H7 (cell line): ENCODE results near the gene STX18. TPM values are rescaled to one million over a fixed set of nuclear protein-coding genes. Genes with fewer than 3 reads are reported as not detected.
"Not testable (repeated sequence)": the region's sequence is repeated elsewhere in the genome, so short reads cannot be mapped to it uniquely, and the experiment has no call there.

Experiments
- DNase-seq: peaks from one replicate; pipeline ENCODE4 v3.0.0; 2012
- H3K27me3 ChIP-seq: 2 replicates; pipeline ENCODE4 v1.6.0; 2011; ENCODE audit warnings: mild to moderate bottlenecking, low read length; ENCODE audit not compliant: control insufficient read depth, insufficient read depth
- H3K36me3 ChIP-seq: replicated peaks from 2 replicates; pipeline ENCODE4 v1.5.1; 2011; ENCODE audit warnings: low read length; ENCODE audit not compliant: control insufficient read depth, insufficient read depth
- H3K4me3 ChIP-seq: 2 replicates; pipeline ENCODE4 v1.5.1; 2011; ENCODE audit warnings: low read depth, mild to moderate bottlenecking, control low read depth, low read length, moderate library complexity; ENCODE audit not compliant: insufficient read depth
- total RNA-seq: library from RNA; depleted of rRNA; stranded (reverse); fragments of >200 nt; shearing (Covaris generic); gene quantifications from 2 replicates; pipeline ENCODE4 v1.2.3, GENCODE V29; 2014

Gene STX18
- total RNA-seq, 1 experiment from 2014 or later = 16.1 TPM

- Histone ChIP-seq H3K36me3 (no peaks in the 10 kb centered on the region), H3K27me3 (no peaks in the 10 kb centered on the region), H3K4me3 (no peak overlapping the region)
- peak; percentile 40 for DNase-seq
Observed at GRCh38 chr4:4507923-4508322, 33.9 kb downstream of the STX18 start.

- H3K36me3 ChIP-seq = no peaks in the 10 kb centered on the region
- no peak for DNase-seq
- H3K27me3 ChIP-seq = no peaks in the 10 kb centered on the region
- H3K4me3 ChIP-seq = no peak overlapping the region
Observed at GRCh38 chr4:4507403-4507802, 34.4 kb downstream of the STX18 start.

- H3K36me3 ChIP-seq = no peaks in the 10 kb centered on the region
- no peak for DNase-seq
- H3K27me3 ChIP-seq = no peaks in the 10 kb centered on the region
- H3K4me3 ChIP-seq = no peak overlapping the region
Observed at GRCh38 chr4:4506961-4507360, 34.9 kb downstream of the STX18 start.

GRCh38 chr4:4505211-4505610 lies 36.6 kb downstream of the STX18 start:
- H3K36me3 ChIP-seq, DNase-seq, H3K4me3 ChIP-seq, H3K27me3 ChIP-seq: not testable (repeated sequence)

- Histone ChIP-seq H3K4me3 (no peak overlapping the region), H3K36me3 (no peaks in the 10 kb centered on the region), H3K27me3 (no peaks in the 10 kb centered on the region)
- DNase-seq = no peak
Observed at GRCh38 chr4:4504783-4505182, 37.1 kb downstream of the STX18 start.

GRCh38 chr4:4502694-4503311 lies 39.0 kb downstream of the STX18 start:
- DNase-seq = no peak
- no peaks in the 10 kb centered on the region for H3K27me3 ChIP-seq
- no peaks in the 10 kb centered on the region for H3K36me3 ChIP-seq
- no peak overlapping the region for H3K4me3 ChIP-seq

- DNase-seq = no peak
- Histone ChIP-seq H3K4me3 (no peak overlapping the region), H3K27me3 (no peaks in the 10 kb centered on the region), H3K36me3 (no peaks in the 10 kb centered on the region)
Observed at GRCh38 chr4:4501679-4502078, 40.2 kb downstream of the STX18 start.

- no peak for DNase-seq
- no peak overlapping the region for H3K4me3 ChIP-seq
- H3K36me3 ChIP-seq = no peaks in the 10 kb centered on the region
- H3K27me3 ChIP-seq = no peaks in the 10 kb centered on the region
Observed at GRCh38 chr4:4499438-4500123, 42.3 kb downstream of the STX18 start.

- DNase-seq = no peak
- no peaks in the 10 kb centered on the region for H3K36me3 ChIP-seq
- no peak overlapping the region for H3K4me3 ChIP-seq
- H3K27me3 ChIP-seq = no peaks in the 10 kb centered on the region
Observed at GRCh38 chr4:4496592-4497372, 45.1 kb downstream of the STX18 start.

- no peak for DNase-seq
- Histone ChIP-seq H3K36me3 (no peaks in the 10 kb centered on the region), H3K4me3 (no peak overlapping the region), H3K27me3 (no peaks in the 10 kb centered on the region)
Observed at GRCh38 chr4:4494882-4495281, 47.0 kb downstream of the STX18 start.

- no peak for DNase-seq
- Histone ChIP-seq H3K36me3 (no peaks in the 10 kb centered on the region), H3K27me3 (no peaks in the 10 kb centered on the region), H3K4me3 (no peak overlapping the region)
Observed at GRCh38 chr4:4492161-4492847, 49.5 kb downstream of the STX18 start.

GRCh38 chr4:4491396-4491893 lies 50.4 kb downstream of the STX18 start:
- H3K36me3 ChIP-seq = no peaks in the 10 kb centered on the region
- H3K4me3 ChIP-seq = no peak overlapping the region
- DNase-seq = no peak
- no peaks in the 10 kb centered on the region for H3K27me3 ChIP-seq

GRCh38 chr4:4490816-4491215 lies 51.0 kb downstream of the STX18 start:
- Histone ChIP-seq H3K27me3 (no peaks in the 10 kb centered on the region), H3K36me3 (no peaks in the 10 kb centered on the region; the same call in 1 of the 2 replicates), H3K4me3 (no peak overlapping the region)
- no peak for DNase-seq

- Histone ChIP-seq H3K4me3 (no peak overlapping the region), H3K36me3 (no peaks in the 10 kb centered on the region; the same call in 1 of the 2 replicates), H3K27me3 (no peaks in the 10 kb centered on the region)
- DNase-seq = no peak
Observed at GRCh38 chr4:4490041-4490440, 51.8 kb downstream of the STX18 start.
